ENCODE measurements around the gene PLXNA1.

The PLXNA1 gene

DNA sequence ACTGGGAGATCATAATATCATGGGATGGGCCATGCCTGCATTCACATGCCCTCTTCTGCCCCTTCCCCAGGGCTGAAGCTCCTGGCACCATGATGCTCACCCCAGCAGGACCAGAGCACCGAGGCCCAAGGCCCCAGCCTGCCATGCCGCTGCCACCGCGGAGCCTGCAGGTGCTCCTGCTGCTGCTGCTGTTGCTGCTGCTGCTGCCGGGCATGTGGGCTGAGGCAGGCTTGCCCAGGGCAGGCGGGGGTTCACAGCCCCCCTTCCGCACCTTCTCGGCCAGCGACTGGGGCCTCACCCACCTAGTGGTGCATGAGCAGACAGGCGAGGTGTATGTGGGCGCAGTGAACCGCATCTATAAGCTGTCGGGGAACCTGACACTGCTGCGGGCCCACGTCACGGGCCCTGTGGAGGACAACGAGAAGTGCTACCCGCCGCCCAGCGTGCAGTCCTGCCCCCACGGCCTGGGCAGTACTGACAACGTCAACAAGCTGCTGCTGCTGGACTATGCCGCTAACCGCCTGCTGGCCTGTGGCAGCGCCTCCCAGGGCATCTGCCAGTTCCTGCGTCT, 5.6 kb downstream of the PLXNA1 start:
- no peak for DNase-seq

- no peak for DNase-seq
These were observed 6.6 kb downstream of the PLXNA1 start for GRCh38 chr3:126989316-126990023.

DNA sequence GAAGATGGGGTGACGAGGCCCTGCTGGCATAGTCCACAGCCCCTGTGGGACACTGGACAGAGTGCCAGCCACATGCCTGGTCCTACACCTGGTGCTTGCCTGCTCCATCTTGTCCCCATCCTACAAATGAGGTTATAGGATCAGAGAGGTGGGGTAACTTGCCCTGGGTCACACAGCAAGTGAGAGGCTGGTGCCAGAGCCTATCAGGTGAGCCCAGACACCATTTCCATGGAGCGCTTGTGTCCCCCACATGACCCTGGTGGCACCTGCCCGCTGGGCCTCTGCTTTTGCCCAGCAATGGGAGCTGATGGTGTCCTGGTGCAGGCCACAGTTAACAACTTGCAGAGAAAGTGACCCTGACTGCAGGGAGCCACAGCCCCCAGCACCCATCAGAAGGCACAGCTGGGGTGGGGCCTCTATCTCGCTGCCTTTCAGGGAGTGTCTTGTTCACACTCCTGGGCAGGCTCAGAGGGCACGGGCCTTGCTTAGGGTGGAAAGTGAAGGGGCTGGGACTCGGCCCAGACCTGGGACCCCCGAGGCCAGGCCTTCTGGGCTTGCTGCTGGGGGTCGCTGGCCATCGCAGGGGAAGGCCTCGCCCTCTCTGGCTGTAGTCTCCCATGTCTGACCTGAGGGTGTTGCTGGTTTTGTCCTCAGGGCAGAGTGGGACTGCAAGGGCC, 7.2 kb downstream of the PLXNA1 start:
- no peak for DNase-seq

GRCh38 chr3:126990890-126991289, 8.0 kb downstream of the PLXNA1 start:
- DNase-seq: no peak

DNA sequence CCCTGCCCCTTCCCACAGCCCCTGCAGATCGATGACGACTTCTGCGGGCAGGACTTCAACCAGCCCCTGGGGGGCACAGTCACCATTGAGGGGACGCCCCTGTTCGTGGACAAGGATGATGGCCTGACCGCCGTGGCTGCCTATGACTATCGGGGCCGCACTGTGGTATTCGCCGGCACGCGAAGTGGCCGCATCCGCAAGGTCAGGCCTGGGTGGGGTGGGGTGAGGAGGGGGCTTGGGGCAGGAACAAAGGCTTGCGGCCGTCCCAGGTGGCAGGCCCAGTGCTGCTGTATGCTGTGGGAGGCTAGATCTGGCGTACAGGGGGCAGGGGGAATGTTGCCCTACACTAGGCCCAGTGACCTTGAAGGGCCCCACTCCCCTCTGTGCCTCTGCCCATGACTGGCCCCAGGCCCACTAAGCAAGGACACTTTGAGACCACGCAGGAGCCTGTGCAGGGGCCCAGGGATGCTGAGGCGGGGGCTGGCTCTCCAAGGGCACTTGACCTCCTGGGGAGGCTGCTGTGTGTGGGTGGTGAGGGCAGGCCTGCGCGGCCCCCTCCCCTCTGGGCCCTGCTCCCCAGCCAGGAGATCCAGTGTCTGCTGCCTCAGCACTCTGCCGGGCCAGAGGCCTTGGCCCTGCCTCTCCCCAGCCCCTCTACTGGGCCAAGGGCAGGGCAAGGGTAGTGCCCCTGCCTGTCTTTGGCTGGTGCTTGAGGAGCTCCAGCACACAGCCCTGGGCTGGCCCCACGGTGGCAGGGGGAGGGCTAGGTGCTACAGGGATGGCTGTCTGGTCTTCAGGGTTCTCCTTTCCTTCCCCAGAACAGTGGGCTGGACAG, 8.7 kb downstream of the PLXNA1 start:
- no peak for DNase-seq

DNA sequence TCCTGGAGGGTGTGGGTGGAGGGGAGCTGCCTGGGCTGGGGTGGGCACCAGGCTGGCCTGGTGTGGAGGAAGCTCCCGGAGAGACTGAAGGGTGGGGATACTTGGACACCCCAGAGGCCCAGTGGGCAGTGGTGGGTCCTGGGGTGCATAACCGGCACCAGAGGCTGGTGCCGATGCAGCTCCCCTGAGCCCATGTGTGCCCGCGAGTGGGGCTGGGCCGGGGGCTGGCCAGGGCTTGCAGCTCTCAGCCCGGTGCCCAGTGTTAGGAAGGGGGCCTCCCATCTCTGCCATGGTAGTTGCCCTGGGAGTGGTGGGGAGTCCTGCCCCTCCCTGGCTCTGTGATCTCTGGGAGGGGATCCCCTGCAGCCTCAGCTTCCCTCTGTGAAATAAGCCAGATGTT, 9.3 kb downstream of the PLXNA1 start:
- no peak for DNase-seq

- DNase-seq: no peak
These were observed 9.9 kb downstream of the PLXNA1 start for GRCh38 chr3:126992776-126993175.

- no peak for DNase-seq
These were observed 10.5 kb downstream of the PLXNA1 start for GRCh38 chr3:126993436-126993835.

- DNase-seq: no peak
These were observed 11.8 kb downstream of the PLXNA1 start for GRCh38 chr3:126994661-126995245.

DNA sequence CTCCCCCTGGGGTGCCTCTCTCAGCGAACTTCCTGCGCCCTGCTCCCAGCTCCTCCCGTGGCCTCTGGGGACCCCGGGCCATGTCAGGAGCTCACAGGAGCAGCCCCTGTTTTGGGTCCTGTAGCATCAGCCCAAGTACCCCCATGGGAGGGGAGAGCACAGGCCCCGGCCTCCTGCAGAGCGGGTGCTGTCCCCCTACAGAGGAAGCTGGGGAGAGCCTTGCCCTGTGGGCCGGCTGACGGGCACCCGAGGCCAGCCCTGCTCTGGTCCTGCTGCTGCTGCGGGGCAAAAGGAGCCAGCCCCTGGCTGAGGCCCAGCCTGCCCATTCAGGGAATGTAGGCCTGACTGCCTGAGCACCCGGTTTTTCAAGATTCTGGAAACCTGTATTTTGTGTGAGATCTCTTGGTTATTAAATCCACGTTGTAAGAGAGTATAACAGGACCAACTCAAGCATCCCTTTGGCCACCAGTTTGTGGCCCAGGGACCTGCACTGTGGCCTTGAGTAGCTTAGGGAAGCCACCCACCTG, 12.4 kb downstream of the PLXNA1 start:
- DNase-seq: no peak

- no peak for DNase-seq
These were observed 13.1 kb downstream of the PLXNA1 start for GRCh38 chr3:126995926-126996512.

DNA sequence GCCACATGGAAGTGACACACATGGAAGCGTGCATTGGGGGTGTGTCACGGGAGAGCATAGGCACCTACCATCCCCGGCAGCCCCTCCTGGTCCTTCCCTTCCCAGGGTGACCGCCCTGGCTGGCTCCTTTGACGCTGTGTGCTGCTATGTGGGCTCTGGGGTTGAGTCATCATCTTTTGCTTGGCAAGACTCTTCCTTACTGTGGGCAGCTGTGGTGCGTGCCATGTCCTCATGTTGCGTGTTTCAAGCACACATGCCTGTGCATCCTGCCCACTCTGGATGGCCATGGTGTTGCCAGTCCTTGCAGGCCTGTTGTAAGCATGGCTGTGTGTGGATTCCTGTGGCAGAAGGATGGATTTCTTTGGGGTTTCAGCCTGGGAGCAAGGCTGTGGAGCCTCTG, 14.0 kb downstream of the PLXNA1 start:
- no peak for DNase-seq

- DNase-seq: no peak
These were observed 14.6 kb downstream of the PLXNA1 start for GRCh38 chr3:126997455-126998038.

GRCh38 chr3:126998320-126998719, 15.4 kb downstream of the PLXNA1 start:
- DNase-seq: no peak

DNA sequence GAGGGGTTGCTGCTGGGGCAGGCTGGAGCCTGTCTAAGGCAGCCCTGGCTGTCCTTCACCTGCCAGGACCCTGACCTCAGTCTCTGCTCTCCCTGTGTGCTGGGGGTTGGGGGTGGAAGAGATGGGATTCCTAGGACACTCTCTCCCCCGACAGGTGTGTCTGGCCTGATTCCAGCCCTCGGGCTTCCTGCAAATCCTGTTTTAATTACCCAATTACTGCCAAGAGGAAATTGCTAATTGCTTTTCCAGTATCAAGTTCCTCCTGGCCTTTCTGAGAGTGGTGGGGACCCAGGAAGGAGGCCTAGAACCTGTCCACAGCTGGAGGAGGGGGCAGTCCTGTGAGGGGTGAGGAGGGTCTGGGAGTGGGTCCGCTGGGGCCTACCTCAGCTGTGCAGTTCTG, 15.8 kb downstream of the PLXNA1 start:
- no peak for DNase-seq

- no peak for DNase-seq
These were observed 16.5 kb downstream of the PLXNA1 start for GRCh38 chr3:126999383-126999782.

- no peak for DNase-seq
These were observed 17.2 kb downstream of the PLXNA1 start for GRCh38 chr3:127000119-127000518.

GRCh38 chr3:127000761-127001160, 17.8 kb downstream of the PLXNA1 start:
- no peak for DNase-seq

DNA sequence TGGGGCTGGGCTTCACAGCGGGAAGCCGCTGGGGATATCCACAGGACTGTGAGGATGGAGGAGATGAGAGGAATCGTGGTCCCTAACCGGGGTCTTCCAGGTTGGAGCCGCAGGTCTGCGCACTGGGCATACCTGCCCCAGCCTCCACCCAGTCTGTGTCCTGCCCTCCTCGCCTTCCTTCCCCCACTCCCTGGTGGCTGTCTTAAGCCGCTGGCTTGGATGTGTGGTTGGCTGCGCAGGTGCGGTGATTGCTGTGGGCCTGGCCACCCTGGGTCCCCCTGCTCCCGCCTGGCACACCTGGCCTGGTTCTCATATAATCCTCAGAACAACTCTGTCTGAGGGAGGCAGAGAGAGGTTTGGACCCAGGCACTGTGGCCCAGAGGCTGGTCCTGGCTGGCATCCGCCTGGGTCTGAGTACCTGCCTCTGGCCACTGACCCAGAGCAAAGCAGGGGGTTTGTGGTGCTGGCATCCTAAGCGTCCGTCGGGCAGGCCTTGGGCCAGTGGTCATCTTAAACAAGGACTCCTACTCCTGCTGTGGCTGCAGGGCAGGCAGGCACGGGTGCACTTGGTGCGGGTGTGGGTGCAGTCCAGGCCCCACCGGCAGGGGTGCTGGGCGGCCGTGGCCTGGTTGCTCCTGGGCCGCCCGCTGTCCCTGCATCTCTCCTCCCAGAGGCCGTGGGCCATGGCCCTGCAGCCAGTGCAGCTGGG, 18.7 kb downstream of the PLXNA1 start:
- DNase-seq: no peak

DNA sequence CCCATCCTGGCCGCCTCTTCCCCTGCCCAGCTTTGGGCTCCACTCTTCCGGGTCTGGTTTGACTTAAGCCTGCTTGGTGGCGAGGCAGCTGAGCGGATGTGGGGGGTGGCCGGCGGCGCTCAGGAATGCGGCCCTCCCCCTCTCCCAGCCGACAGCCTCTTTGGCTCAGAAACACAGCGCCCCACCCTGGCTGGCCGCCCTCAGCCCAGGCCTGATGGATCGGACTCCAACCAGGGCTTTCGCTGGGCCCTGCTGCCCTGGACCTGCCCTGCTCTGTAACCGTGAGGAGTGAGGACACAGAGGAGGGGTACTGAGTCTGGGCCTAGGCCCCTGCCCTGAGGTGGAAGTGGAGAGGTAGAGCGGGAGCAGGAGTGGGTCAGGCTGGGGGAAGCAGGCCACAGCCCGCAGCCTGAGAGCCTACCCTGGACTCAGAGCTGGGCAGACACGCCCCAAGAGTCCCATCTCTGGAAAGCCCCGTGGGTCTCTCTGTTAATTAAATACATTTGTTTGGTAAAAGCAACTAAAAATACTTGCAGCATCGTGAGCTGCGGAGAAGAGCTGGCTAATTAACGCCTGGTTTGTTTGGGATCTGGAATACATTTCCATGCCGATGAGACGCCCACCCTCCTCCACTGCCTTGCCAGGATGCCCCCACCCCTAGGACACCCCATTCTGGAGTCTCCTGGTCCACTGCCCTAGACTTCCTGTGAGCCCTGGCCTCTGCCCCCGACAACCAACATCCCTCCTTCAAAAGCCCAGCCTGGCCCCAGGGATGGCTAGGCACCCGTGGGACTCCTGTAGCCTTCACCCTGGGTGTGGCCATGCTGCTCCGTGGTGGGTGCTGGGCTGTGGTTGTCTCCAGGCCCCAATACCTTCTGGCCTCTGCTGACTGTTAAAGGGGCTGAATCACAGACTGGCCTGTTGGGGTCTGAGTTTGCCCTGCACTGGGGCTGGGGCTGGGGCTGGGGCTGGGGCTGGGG, 19.6 kb downstream of the PLXNA1 start:
- DNase-seq: no peak

All from stimulated activated CD4-positive, alpha-beta T cell treated with anti-CD3 and anti-CD28 coated beads, Interleukin-15, amount 100 ng/mL, for 24 hours (primary cell).